Right lobe of liver (tissue), 4 donors: ENCODE data around the gene MYO7A.

ENCODE experiments used
- CTCF ChIP-seq, 4 donors: fragments of 200-600 bp in 3 of 4; fragments of 450-650 bp in 1 of 4; IDR thresholded peaks; one replicate each; pipeline versions ENCODE4 v1.5.1 to v1.8.0; 2016 to 2022; ENCODE audit warnings: antibody characterized with exemption in 4 of 4, mild to moderate bottlenecking in 2 of 4
- POLR2A ChIP-seq: fragments of 450-650 bp; IDR thresholded peaks from one replicate; pipeline ENCODE4 v1.6.1; 2017; ENCODE audit warnings: antibody characterized with exemption, mild to moderate bottlenecking
- donor health status: DM: no; HTN: no; CAD: no.
- donor health status: DM: no; HTN: no; CAD: no.
- donor health status: DM: no; HTN: yes; CAD: no.

- TF ChIP-seq CTCF (IDR thresholded peaks at IDR 0.05), result no peak
- TF ChIP-seq POLR2A, result no peak
Measured at GRCh38 chr11:77180346-77180745, 52.3 kb downstream of the MYO7A start.
